ENCODE results near the gene ITIH3. TPM values are rescaled to one million over a fixed set of nuclear protein-coding genes. Genes with fewer than 3 reads are reported as not detected.

The ITIH3 gene
- total RNA-seq, 2 donors from 2014 or later, result not detected

DNA sequence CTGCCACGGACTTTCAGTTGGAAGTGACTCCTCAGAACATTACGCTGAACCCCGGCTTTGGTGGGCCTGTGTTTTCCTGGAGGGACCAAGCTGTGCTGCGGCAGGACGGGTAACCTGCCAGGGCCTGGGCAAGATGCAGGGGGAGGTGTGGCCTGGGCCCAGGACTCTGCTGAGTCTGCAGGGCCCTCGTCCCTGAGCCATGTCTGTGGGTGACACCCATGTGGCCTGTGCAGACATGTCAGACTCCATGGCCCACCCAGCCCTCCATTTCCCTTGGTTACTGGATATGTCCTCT, 4.9 kb upstream of the ITIH3 start:
- H3K27me3 Mint-ChIP-seq (ENCODE audit: insufficient read depth), result no peaks in the 10 kb centered on the region
- H3K4me1 ChIP-seq (ENCODE audit: control insufficient read depth, insufficient read depth, low read length), result no peaks in the 10 kb centered on the region
- no peaks in the 10 kb centered on the region for H3K27me3 ChIP-seq (ENCODE audit: control insufficient read depth, insufficient read depth, low read length, poor library complexity, severe bottlenecking)
- H3K27ac Mint-ChIP-seq, result no peak overlapping the region
- TF ChIP-seq, protein P1, sequence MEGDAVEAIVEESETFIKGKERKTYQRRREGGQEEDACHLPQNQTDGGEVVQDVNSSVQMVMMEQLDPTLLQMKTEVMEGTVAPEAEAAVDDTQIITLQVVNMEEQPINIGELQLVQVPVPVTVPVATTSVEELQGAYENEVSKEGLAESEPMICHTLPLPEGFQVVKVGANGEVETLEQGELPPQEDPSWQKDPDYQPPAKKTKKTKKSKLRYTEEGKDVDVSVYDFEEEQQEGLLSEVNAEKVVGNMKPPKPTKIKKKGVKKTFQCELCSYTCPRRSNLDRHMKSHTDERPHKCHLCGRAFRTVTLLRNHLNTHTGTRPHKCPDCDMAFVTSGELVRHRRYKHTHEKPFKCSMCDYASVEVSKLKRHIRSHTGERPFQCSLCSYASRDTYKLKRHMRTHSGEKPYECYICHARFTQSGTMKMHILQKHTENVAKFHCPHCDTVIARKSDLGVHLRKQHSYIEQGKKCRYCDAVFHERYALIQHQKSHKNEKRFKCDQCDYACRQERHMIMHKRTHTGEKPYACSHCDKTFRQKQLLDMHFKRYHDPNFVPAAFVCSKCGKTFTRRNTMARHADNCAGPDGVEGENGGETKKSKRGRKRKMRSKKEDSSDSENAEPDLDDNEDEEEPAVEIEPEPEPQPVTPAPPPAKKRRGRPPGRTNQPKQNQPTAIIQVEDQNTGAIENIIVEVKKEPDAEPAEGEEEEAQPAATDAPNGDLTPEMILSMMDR (conservative IDR thresholded peaks at IDR 0.05), result no peak
- no peaks in the 10 kb centered on the region for H3K36me3 Mint-ChIP-seq (ENCODE audit: low read depth)
- H3K9ac ChIP-seq (ENCODE audit: extremely low read depth, low read length, poor library complexity, severe bottlenecking), result no peak overlapping the region
- H3K9me3 Mint-ChIP-seq, result no peaks in the 10 kb centered on the region
- no peak overlapping the region for H3K27ac ChIP-seq (ENCODE audit: low read depth, low read length)
- H3K36me3 ChIP-seq (ENCODE audit: control insufficient read depth, insufficient read depth, low read length), result no peaks in the 10 kb centered on the region
- no peak for DNase-seq
- WGBS, 2 experiments (ENCODE audit: insufficient coverage in 1 of 2, insufficient read length in 1 of 2), result 93 to 100% methylated on average over 5 to 6 of the region's 6 CpGs
- no peaks in the 10 kb centered on the region for H3K9me3 ChIP-seq (ENCODE audit: control insufficient read depth, low read length)
- no peak overlapping the region for H3K4me3 ChIP-seq (ENCODE audit: low read length)
- no peak overlapping the region for H3K4me3 Mint-ChIP-seq
- H3K4me1 Mint-ChIP-seq, result no peaks in the 10 kb centered on the region

DNA sequence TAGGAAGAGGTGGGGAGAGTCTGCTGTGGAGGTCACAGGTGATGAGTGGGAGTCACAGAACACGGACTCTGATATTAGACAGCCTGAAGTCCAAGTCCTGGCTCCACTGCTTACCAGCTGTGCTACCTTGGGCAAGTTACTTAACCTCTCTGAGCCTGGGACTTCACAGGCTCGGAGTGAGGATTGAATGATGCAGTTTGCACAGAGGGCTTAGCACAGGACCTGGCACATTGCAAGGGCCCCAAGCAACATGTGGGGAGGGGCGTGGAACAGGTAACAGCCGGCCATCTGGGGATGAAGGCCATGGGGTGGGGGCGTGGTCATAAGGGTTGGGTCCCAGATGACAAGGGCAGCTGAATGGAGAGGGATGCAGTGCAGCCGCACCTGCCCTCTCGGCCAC, 4.3 kb upstream of the ITIH3 start:
- H3K4me1 ChIP-seq (ENCODE audit: control insufficient read depth, insufficient read depth, low read length), result no peaks in the 10 kb centered on the region
- H3K9me3 ChIP-seq (ENCODE audit: control insufficient read depth, low read length), result no peaks in the 10 kb centered on the region
- Mint-ChIP-seq H3K4me1 (no peaks in the 10 kb centered on the region), H3K27me3 (ENCODE audit: insufficient read depth) (no peaks in the 10 kb centered on the region), H3K9me3 (no peaks in the 10 kb centered on the region), H3K27ac (no peak overlapping the region), H3K4me3 (no peak overlapping the region), H3K36me3 (ENCODE audit: low read depth) (no peaks in the 10 kb centered on the region)
- H3K9ac ChIP-seq (ENCODE audit: extremely low read depth, low read length, poor library complexity, severe bottlenecking), result no peak overlapping the region
- H3K27me3 ChIP-seq (ENCODE audit: control insufficient read depth, insufficient read depth, low read length, poor library complexity, severe bottlenecking), result no peaks in the 10 kb centered on the region
- H3K27ac ChIP-seq (ENCODE audit: low read depth, low read length), result no peak overlapping the region
- no peaks in the 10 kb centered on the region for H3K36me3 ChIP-seq (ENCODE audit: control insufficient read depth, insufficient read depth, low read length)
- 86 to 100% methylated on average over 3 to 7 of the region's 7 CpGs for WGBS, 2 experiments (ENCODE audit: insufficient coverage in 1 of 2, insufficient read length in 1 of 2)
- no peak overlapping the region for H3K4me3 ChIP-seq (ENCODE audit: low read length)
- TF ChIP-seq, protein P1 (conservative IDR thresholded peaks at IDR 0.05), result no peak
- DNase-seq, result no peak

DNA sequence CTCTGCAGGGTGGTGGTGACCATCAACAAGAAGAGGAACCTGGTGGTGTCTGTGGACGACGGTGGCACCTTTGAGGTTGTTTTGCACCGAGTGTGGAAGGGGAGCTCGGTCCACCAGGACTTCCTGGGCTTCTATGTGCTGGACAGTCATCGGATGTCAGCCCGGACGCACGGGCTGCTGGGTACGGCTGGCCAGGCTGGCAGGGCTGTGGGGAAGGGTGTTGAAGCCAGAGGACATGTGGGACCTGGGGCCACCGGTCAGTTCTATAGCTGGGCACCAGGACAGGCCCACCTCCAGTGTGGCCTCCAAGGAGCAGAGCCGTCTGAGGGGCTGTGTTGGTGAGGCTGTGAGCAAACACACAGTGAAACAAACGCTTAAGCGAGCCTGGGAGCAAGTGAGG, 3.9 kb upstream of the ITIH3 start:
- Histone ChIP-seq H3K36me3 (ENCODE audit: control insufficient read depth, insufficient read depth, low read length) (no peaks in the 10 kb centered on the region), H3K27me3 (ENCODE audit: control insufficient read depth, insufficient read depth, low read length, poor library complexity, severe bottlenecking) (no peaks in the 10 kb centered on the region), H3K27ac (ENCODE audit: low read depth, low read length) (no peak overlapping the region), H3K4me3 (ENCODE audit: low read length) (no peak overlapping the region), H3K9me3 (ENCODE audit: control insufficient read depth, low read length) (no peaks in the 10 kb centered on the region), H3K9ac (ENCODE audit: extremely low read depth, low read length, poor library complexity, severe bottlenecking) (no peak overlapping the region), H3K4me1 (ENCODE audit: control insufficient read depth, insufficient read depth, low read length) (no peaks in the 10 kb centered on the region)
- WGBS, 2 experiments (ENCODE audit: insufficient coverage in 1 of 2, insufficient read length in 1 of 2), result 90 to 96% methylated on average over 9 to 13 of the region's 13 CpGs
- no peaks in the 10 kb centered on the region for H3K27me3 Mint-ChIP-seq (ENCODE audit: insufficient read depth)
- no peak overlapping the region for H3K4me3 Mint-ChIP-seq
- TF ChIP-seq, protein P1 (conservative IDR thresholded peaks at IDR 0.05), result no peak
- no peaks in the 10 kb centered on the region for H3K9me3 Mint-ChIP-seq
- no peak overlapping the region for H3K27ac Mint-ChIP-seq
- H3K4me1 Mint-ChIP-seq, result no peaks in the 10 kb centered on the region
- no peak for DNase-seq
- no peaks in the 10 kb centered on the region for H3K36me3 Mint-ChIP-seq (ENCODE audit: low read depth)

Data from endodermal cell (in vitro differentiated cells).